ENCODE measurements around the gene IKZF2.

Gene IKZF2

GRCh38 chr2:213151437-213152064, at the start of gene IKZF2:
Gene IKZF2, minus strand, starts transcription at chr2:213151612. Its CDS starts 2,983 bp downstream, at chr2:213148629.
- H3K27ac Mint-ChIP-seq = peak within 1 kb of the TSS; percentile 81 to 92
- ATAC-seq = peak; percentile 88

GRCh38 chr2:213199871-213200270, 48.5 kb upstream of the IKZF2 start:
- Mint-ChIP-seq H3K4me3 (no peak overlapping the region), H3K27me3 (no peaks in the 10 kb centered on the region), H3K4me1 (no peaks in the 10 kb centered on the region), H3K27ac (no peak overlapping the region), H3K9me3 (peaks cover 8 to 13% of the 10 kb centered on the region in 2 donors)
- ATAC-seq = no peak
- DNase-seq = no peak

More at GRCh38 chr2:213151437-213152064, at the start of gene IKZF2:
- Mint-ChIP-seq H3K27me3 (peaks cover 44% of the 10 kb centered on the region), H3K4me3 (peak within 1 kb of the TSS; percentile 94 to 97), H3K4me1 (peaks cover 37% of the 10 kb centered on the region), H3K9me3 (no peaks in the 10 kb centered on the region)
- peak; percentile 75 to 78 for DNase-seq

GRCh38 chr2:213189001-213189899, 37.8 kb upstream of the IKZF2 start:
- DNase-seq (no peak), ATAC-seq (no peak)

DNA sequence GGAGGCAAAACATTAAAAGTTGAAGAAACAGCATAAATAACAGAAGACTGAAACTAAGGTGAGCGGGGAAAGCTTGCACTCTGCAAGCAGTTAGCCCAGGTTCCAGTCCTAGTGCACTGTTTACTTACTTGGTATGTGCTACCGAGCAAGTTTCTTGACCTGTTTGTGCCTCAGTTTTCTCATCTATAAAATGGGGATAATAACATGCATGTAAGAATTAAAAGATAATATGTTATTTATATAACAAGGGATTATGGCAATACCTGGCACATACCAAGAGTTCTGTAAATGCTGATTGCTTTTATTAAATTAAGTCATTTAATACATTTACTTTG, 37.1 kb upstream of the IKZF2 start:
- no peaks in the 10 kb centered on the region for H3K4me1 Mint-ChIP-seq
- H3K4me3 Mint-ChIP-seq = no peak overlapping the region
- H3K27me3 Mint-ChIP-seq = no peaks in the 10 kb centered on the region
- ATAC-seq (no peak), DNase-seq (no peak)
- H3K9me3 Mint-ChIP-seq = no peaks in the 10 kb centered on the region
- H3K27ac Mint-ChIP-seq = no peak overlapping the region

More at GRCh38 chr2:213189001-213189899, 37.8 kb upstream of the IKZF2 start:
- Mint-ChIP-seq H3K4me1 (no peaks in the 10 kb centered on the region), H3K27me3 (no peaks in the 10 kb centered on the region), H3K4me3 (no peak overlapping the region), H3K27ac (no peak overlapping the region), H3K9me3 (no peaks in the 10 kb centered on the region)

GRCh38 chr2:213187833-213188532, 36.6 kb upstream of the IKZF2 start:
- Mint-ChIP-seq H3K4me1 (no peaks in the 10 kb centered on the region), H3K9me3 (no peaks in the 10 kb centered on the region), H3K27me3 (no peaks in the 10 kb centered on the region), H3K27ac (no peak overlapping the region), H3K4me3 (no peak overlapping the region)
- DNase-seq = no peak
- ATAC-seq = no peak

GRCh38 chr2:213187386-213187785, 36.0 kb upstream of the IKZF2 start:
- DNase-seq (no peak), ATAC-seq (no peak)
- H3K9me3 Mint-ChIP-seq = no peaks in the 10 kb centered on the region
- H3K4me3 Mint-ChIP-seq = no peak overlapping the region
- no peaks in the 10 kb centered on the region for H3K27me3 Mint-ChIP-seq
- no peaks in the 10 kb centered on the region for H3K4me1 Mint-ChIP-seq
- H3K27ac Mint-ChIP-seq = no peak overlapping the region

- DNase-seq (no peak), ATAC-seq (no peak)
- Mint-ChIP-seq H3K4me3 (no peak overlapping the region), H3K27ac (no peak overlapping the region), H3K4me1 (no peaks in the 10 kb centered on the region), H3K27me3 (no peaks in the 10 kb centered on the region), H3K9me3 (no peaks in the 10 kb centered on the region)
Observed at GRCh38 chr2:213185147-213185822, 33.9 kb upstream of the IKZF2 start.

DNA sequence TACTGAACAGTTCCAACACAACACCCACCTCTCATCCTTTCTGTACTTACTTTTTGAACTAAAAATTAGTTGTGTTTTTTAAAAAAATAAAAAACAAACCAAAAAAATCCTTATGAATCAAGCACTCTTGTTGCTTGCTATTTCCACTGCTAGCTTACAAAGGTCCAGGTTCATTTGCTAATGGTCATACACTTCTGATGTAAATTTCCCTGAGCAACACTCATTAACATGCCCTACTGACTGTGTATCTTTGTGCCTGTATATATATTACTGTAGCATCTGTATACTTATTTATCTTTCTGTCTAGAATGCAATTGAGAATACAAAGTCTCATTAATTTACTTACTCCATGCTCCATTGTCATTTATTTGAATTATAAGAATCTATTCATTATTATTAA, 30.3 kb upstream of the IKZF2 start:
- Mint-ChIP-seq H3K9me3 (no peaks in the 10 kb centered on the region), H3K27me3 (peaks cover 7% of the 10 kb centered on the region), H3K4me3 (no peak overlapping the region), H3K4me1 (no peaks in the 10 kb centered on the region), H3K27ac (no peak overlapping the region)
- no peak for ATAC-seq
- DNase-seq = no peak

DNA sequence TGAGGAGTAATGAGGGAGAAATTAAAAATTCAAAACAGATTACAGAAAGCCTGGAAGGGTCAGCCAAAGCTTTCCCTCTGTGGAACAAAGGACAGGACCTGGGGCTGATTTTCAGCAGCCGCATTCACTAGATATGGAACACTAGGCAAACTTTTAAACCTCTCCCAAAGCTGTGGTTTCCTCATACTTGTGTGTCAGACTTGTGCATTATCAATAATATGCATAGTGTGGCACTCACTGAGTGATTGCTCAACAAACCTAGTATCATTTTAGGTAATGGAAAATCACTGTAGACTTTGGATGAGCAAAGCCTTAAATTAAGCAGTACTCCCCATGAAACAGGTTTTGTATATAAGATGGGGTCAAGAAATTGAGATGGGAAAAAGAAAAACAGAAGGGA, 26.3 kb upstream of the IKZF2 start:
- no peak overlapping the region for H3K27ac Mint-ChIP-seq
- no peaks in the 10 kb centered on the region for H3K9me3 Mint-ChIP-seq
- ATAC-seq = no peak
- H3K27me3 Mint-ChIP-seq = peaks cover 7% of the 10 kb centered on the region
- DNase-seq = no peak
- H3K4me3 Mint-ChIP-seq = no peak overlapping the region
- H3K4me1 Mint-ChIP-seq = no peaks in the 10 kb centered on the region

DNA sequence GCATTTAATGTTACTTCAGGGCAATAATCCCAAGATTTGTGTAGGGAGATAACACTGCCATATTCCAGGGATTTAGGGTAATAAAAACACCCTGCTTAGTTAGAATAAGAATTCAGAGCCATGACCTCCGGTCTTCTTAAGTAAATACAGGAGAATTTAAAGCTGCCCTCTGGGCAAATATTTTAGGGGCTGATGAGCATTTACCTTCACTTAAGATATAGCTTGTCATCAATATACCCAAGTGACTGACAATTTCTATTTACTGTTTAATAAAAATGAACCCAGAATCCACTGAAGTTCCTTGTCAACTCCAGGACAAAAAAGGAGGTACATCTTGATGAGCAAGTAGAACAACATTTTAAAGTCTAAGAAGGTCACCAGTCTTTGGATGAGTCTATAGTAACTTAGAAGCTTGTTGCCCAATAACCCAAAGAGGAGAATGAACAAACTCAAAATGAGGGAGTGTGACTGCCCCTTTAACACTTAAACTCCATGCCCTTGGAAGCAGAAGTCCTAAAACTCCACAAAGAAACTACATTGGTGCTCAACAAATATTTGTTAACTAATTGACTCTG, 24.3 kb upstream of the IKZF2 start:
- Mint-ChIP-seq H3K27me3 (peaks cover 7% of the 10 kb centered on the region), H3K4me3 (no peak overlapping the region), H3K4me1 (no peaks in the 10 kb centered on the region), H3K9me3 (no peaks in the 10 kb centered on the region), H3K27ac (no peak overlapping the region)
- DNase-seq (no peak), ATAC-seq (no peak)

GRCh38 chr2:213172641-213173040, 21.2 kb upstream of the IKZF2 start:
- H3K9me3 Mint-ChIP-seq = no peaks in the 10 kb centered on the region
- no peak overlapping the region for H3K27ac Mint-ChIP-seq
- no peaks in the 10 kb centered on the region for H3K4me1 Mint-ChIP-seq
- no peak overlapping the region for H3K4me3 Mint-ChIP-seq
- no peak for ATAC-seq
- DNase-seq = no peak
- H3K27me3 Mint-ChIP-seq = peaks cover 7% of the 10 kb centered on the region

- no peaks in the 10 kb centered on the region for H3K4me1 Mint-ChIP-seq
- H3K9me3 Mint-ChIP-seq = no peaks in the 10 kb centered on the region
- H3K4me3 Mint-ChIP-seq = no peak overlapping the region
- no peaks in the 10 kb centered on the region for H3K27me3 Mint-ChIP-seq
- no peak overlapping the region for H3K27ac Mint-ChIP-seq
- DNase-seq (no peak), ATAC-seq (no peak)
Observed at GRCh38 chr2:213171147-213171546, 19.7 kb upstream of the IKZF2 start.

DNA sequence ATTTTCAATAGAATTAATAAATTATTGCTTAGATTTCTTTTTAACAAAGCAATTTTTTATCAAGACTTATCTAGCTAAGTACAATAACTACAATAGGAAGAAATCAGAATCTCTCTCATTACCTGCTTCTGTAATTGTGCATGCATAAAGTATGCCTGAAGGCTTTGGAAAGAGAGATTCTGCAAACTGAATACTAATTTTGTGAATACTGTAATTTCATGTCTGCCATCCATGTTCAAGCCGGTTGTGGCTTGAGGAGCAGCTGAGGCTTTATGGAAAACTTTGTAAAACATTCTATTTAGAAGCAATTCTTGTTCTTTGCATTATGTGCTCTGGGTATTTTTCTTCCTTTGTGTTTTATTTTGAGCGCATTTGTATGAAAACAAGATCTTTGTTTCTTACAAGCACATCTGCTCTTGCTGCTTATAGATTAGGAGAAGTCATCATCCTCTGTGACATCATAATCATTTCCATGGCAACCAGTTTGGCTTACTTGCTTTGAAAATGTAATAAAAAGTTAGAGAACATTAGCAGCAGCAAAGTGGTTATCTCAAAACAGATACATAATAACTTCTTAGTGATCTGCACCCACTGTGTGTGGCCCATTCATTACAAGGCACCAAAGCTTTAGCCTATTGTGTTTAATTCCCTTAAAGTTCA, 16.0 kb upstream of the IKZF2 start:
- ATAC-seq = no peak
- no peaks in the 10 kb centered on the region for H3K4me1 Mint-ChIP-seq
- DNase-seq = no peak
- H3K4me3 Mint-ChIP-seq = no peak overlapping the region
- H3K27ac Mint-ChIP-seq = no peak overlapping the region
- H3K9me3 Mint-ChIP-seq = no peaks in the 10 kb centered on the region
- H3K27me3 Mint-ChIP-seq = no peaks in the 10 kb centered on the region

DNA sequence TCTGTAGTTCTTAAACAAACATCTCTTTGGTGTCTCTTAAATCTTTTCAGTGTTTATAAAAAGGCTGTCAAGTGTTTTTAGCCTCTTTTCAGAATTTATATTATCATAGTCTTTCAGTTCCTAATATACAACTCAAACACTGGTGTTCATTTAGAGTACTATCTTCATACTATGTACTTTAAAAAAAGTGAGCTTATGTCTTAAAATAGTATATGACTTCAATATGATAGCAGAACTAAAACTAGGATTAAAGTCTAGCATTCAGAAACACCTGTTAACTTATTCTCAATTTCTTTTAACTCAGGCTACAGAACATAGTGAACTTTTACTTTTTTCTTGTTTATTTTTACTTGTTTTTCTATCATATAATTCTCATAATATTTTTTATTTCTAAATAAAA, 14.7 kb upstream of the IKZF2 start:
- no peak for DNase-seq
- Mint-ChIP-seq H3K27me3 (no peaks in the 10 kb centered on the region), H3K27ac (no peak overlapping the region), H3K9me3 (no peaks in the 10 kb centered on the region), H3K4me1 (no peaks in the 10 kb centered on the region), H3K4me3 (no peak overlapping the region)
- no peak for ATAC-seq

GRCh38 chr2:213164263-213164662, 12.9 kb upstream of the IKZF2 start:
- Mint-ChIP-seq H3K4me1 (no peaks in the 10 kb centered on the region), H3K27ac (no peak overlapping the region)
- no peak for ATAC-seq

More at GRCh38 chr2:213164263-213164662, 12.9 kb upstream of the IKZF2 start:
- DNase-seq = no peak
- H3K27me3 Mint-ChIP-seq = no peaks in the 10 kb centered on the region
- no peaks in the 10 kb centered on the region for H3K9me3 Mint-ChIP-seq
- H3K4me3 Mint-ChIP-seq = no peak overlapping the region

All from stimulated activated naive CD8-positive, alpha-beta T cell treated with anti-CD3 and anti-CD28 coated beads, Interleukin-15, amount 100 ng/mL, for 72 hours (primary cell).